Adrenal gland (tissue), 5 donors: ENCODE measurements around the gene AVP.

Experiments
- CTCF ChIP-seq, 6 experiments: fragments of 450-650 bp in 4 of 6; fragments of 200-600 bp in 2 of 6; sonication (generic) in 1 of 6; IDR thresholded peaks; 1 replicate in 5 of 6; 2 replicates in 1 of 6; pipeline versions ENCODE4 v1.5.1 to v1.8.0; 2016 to 2021; ENCODE audit warnings: antibody characterized with exemption in 6 of 6, mild to moderate bottlenecking in 2 of 6, moderate library complexity in 1 of 6
- POLR2A ChIP-seq, 2 donors: fragments of 450-650 bp; IDR thresholded peaks; one replicate each; pipeline ENCODE4 v1.6.1; 2017; ENCODE audit warnings: antibody characterized with exemption in 2 of 2, mild to moderate bottlenecking in 2 of 2, moderate library complexity in 1 of 2
- donor health status: DM: no; HTN: no; CAD: no.

- TF ChIP-seq CTCF (IDR thresholded peaks at IDR 0.05): no peak
- no peak for TF ChIP-seq POLR2A (IDR thresholded peaks at IDR 0.05)
Observed at GRCh38 chr20:3133155-3133554, 48.6 kb upstream of the AVP start.
